IMR-90 (cell line): ENCODE results near the gene MAP3K5. TPM values are rescaled to one million over a fixed set of nuclear protein-coding genes. Genes with fewer than 3 reads are reported as not detected.

Source experiments
- ATAC-seq: fragments of 200-7000 bp; cut with Tn5 transposase; 2 replicates; pipeline ENCODE4 v1.9.1; 2020; ENCODE audit warnings: low read depth, mild to moderate bottlenecking, moderate library complexity
- BruUV-seq: library from RNA; stranded (reverse); fragments of 400-500 nt; replicated peaks from 2 replicates; lab custom pipeline; 2021; lab: Mats Ljungman, UMichigan
- CTCF ChIA-PET: fragments of 300-600 bp; formaldehyde crosslinking; extraction: SDS; loops from one replicate; lab custom pipeline; 2021; ENCODE audit warnings: antibody characterized with exemption; lab: Yijun Ruan, JAX
- POLR2A ChIA-PET: fragments of 300-600 bp; sonication (Branson Sonifier 250); formaldehyde crosslinking; loops from one replicate; lab custom pipeline; 2022; ENCODE audit warnings: antibody characterized with exemption; ENCODE audit not compliant: unreplicated experiment; lab: Charles Lee
- DNase-seq: peaks from one replicate; pipeline ENCODE4 v3.0.0; 2013
- H2AFZ ChIP-seq: replicated peaks from 2 replicates; pipeline ENCODE3; 2013; ENCODE audit warnings: low read length, mild to moderate bottlenecking; ENCODE audit not compliant: poor library complexity
- H2AK5ac ChIP-seq: 2 replicates; pipeline ENCODE4 v1.6.1; 2013; ENCODE audit warnings: low read depth, low read length, inconsistent platforms
- H2AK9ac ChIP-seq: replicated peaks from 2 replicates; pipeline ENCODE3; 2013; ENCODE audit warnings: mild to moderate bottlenecking, low read depth, low read length, moderate library complexity; ENCODE audit not compliant: poor library complexity
- H2BK120ac ChIP-seq: 2 replicates; pipeline ENCODE4 v1.6.1; 2013; ENCODE audit warnings: low read depth, low read length, inconsistent platforms
- H2BK15ac ChIP-seq: 3 replicates; pipeline ENCODE4 v1.6.1; 2013; ENCODE audit warnings: low read depth, low read length, inconsistent platforms
- H2BK20ac ChIP-seq: 2 replicates; pipeline ENCODE4 v1.6.1; 2013; ENCODE audit warnings: low read depth, mild to moderate bottlenecking, inconsistent platforms, low read length, moderate library complexity
- H2BK5ac ChIP-seq: 2 replicates; pipeline ENCODE4 v1.6.1; 2013; ENCODE audit warnings: mild to moderate bottlenecking, low read depth, low read length, inconsistent platforms; ENCODE audit not compliant: poor library complexity, severe bottlenecking
- H3K14ac ChIP-seq: replicated peaks from 2 replicates; pipeline ENCODE4 v1.6.1; 2013; ENCODE audit warnings: low read depth, low read length, inconsistent platforms
- H3K18ac ChIP-seq: 2 replicates; pipeline ENCODE4 v1.6.1; 2013; ENCODE audit warnings: low read depth, low read length, control low read depth
- H3K23ac ChIP-seq: 2 replicates; pipeline ENCODE4 v1.6.1; 2013; ENCODE audit warnings: low read depth, low read length, inconsistent platforms
- H3K27ac ChIP-seq: 2 replicates; pipeline ENCODE4 v1.5.1; 2013; ENCODE audit warnings: mild to moderate bottlenecking, control low read depth, low read length; ENCODE audit not compliant: insufficient read depth
- H3K27me3 ChIP-seq: 2 replicates; pipeline ENCODE4 v1.6.1; 2013; ENCODE audit warnings: low read length; ENCODE audit not compliant: control insufficient read depth, insufficient read depth
- H3K36me3 ChIP-seq: 2 replicates; pipeline ENCODE4 v1.6.1; 2013; ENCODE audit warnings: low read length, mixed read lengths; ENCODE audit not compliant: control insufficient read depth, insufficient read depth
- H3K4ac ChIP-seq: 2 replicates; pipeline ENCODE4 v1.6.1; 2013; ENCODE audit warnings: low read depth, low read length, inconsistent platforms
- H3K4me1 ChIP-seq: 2 replicates; pipeline ENCODE4 v1.6.1; 2013; ENCODE audit warnings: low read length, mixed read lengths; ENCODE audit not compliant: control insufficient read depth, insufficient read depth
- H3K4me2 ChIP-seq: 2 replicates; pipeline ENCODE4 v1.6.1; 2013; ENCODE audit warnings: low read depth, mild to moderate bottlenecking, control low read depth, low read length, moderate library complexity
- H3K4me3 ChIP-seq: 2 replicates; pipeline ENCODE4 v1.5.1; 2013; ENCODE audit warnings: low read depth, mild to moderate bottlenecking, control low read depth, low read length, moderate library complexity; ENCODE audit not compliant: insufficient read depth
- H3K56ac ChIP-seq: 2 replicates; pipeline ENCODE4 v1.6.1; 2013; ENCODE audit warnings: low read length, inconsistent platforms; ENCODE audit not compliant: insufficient read depth; ENCODE audit errors: extremely low read depth
- H3K79me1 ChIP-seq, 2 experiments: 2 replicates each; pipeline ENCODE4 v1.6.1; 2013; ENCODE audit warnings: low read length in 2 of 2, inconsistent platforms in 1 of 2, low read depth in 1 of 2
- H3K9ac ChIP-seq: 2 replicates; pipeline ENCODE4 v1.6.1; 2013; ENCODE audit warnings: low read depth, low read length, control low read depth
- H3K9me1 ChIP-seq: 2 replicates; pipeline ENCODE4 v1.6.1; 2013; ENCODE audit warnings: low read length, inconsistent platforms; ENCODE audit not compliant: insufficient read depth
- H3K9me3 ChIP-seq: 2 replicates; pipeline ENCODE4 v1.6.1; 2013; ENCODE audit warnings: low read length; ENCODE audit not compliant: control insufficient read depth, insufficient read depth
- H4K20me1 ChIP-seq: 2 replicates; pipeline ENCODE4 v1.6.1; 2013; ENCODE audit warnings: low read length, inconsistent platforms; ENCODE audit not compliant: insufficient read depth
- H4K5ac ChIP-seq: 2 replicates; pipeline ENCODE4 v1.6.1; 2013; ENCODE audit warnings: mild to moderate bottlenecking, low read depth, low read length, control low read depth
- H4K8ac ChIP-seq, 2 experiments: 2 replicates each; pipeline ENCODE4 v1.6.1; 2013; ENCODE audit warnings: low read depth in 2 of 2, low read length in 2 of 2, control low read depth in 1 of 2, inconsistent platforms in 1 of 2
- H4K91ac ChIP-seq: 2 replicates; pipeline ENCODE4 v1.6.1; 2013; ENCODE audit warnings: low read depth, low read length, inconsistent platforms; ENCODE audit not compliant: insufficient read depth
- CEBPB ChIP-seq: IDR thresholded peaks from 2 replicates; pipeline ENCODE4 v1.6.1; 2012; ENCODE audit warnings: low read depth, low read length, improper control_type of control experiment
- CHD1 ChIP-seq: IDR thresholded peaks from 2 replicates; pipeline ENCODE4 v1.6.1; 2012; ENCODE audit warnings: low read depth, low read length, improper control_type of control experiment
- FOS ChIP-seq: fragments of 150-350 bp; IDR thresholded peaks from 2 replicates; pipeline ENCODE4 v1.6.1; 2016; ENCODE audit warnings: low read depth, low read length
- MAZ ChIP-seq: IDR thresholded peaks from 2 replicates; pipeline ENCODE4 v1.6.1; 2012; ENCODE audit warnings: low read depth, mild to moderate bottlenecking, low read length, improper control_type of control experiment, moderate library complexity, borderline replicate concordance
- NFE2L2 ChIP-seq: fragments of 150-350 bp; IDR thresholded peaks from 2 replicates; pipeline ENCODE4 v1.6.1; 2016; ENCODE audit warnings: low read depth, mild to moderate bottlenecking, low read length
- RAD21 ChIP-seq: IDR thresholded peaks from 2 replicates; pipeline ENCODE4 v1.6.1; 2012; ENCODE audit warnings: low read length, improper control_type of control experiment
- RCOR1 ChIP-seq: IDR thresholded peaks from 2 replicates; pipeline ENCODE4 v1.6.1; 2012; ENCODE audit warnings: mild to moderate bottlenecking, low read length, improper control_type of control experiment; ENCODE audit not compliant: insufficient replicate concordance
- RFX5 ChIP-seq: IDR thresholded peaks from 2 replicates; pipeline ENCODE4 v1.8.0; 2012; ENCODE audit warnings: low read depth, mild to moderate bottlenecking, low read length, moderate library complexity
- WGBS, 2 experiments: methylation state at CpG; one replicate each; pipeline versions ENCODE4 v1.1.5 to v1.1.7; 2013; ENCODE audit warnings: missing lambda C conversion rate in 2 of 2; ENCODE audit not compliant: insufficient read length in 1 of 2; ENCODE audit errors: extremely low coverage in 2 of 2; 5-methylcytosine and 5-hydroxymethylcytosine counted together
- dilution Hi-C: fragments of 300-500 bp; cut with HindIII; formaldehyde crosslinking; loops from one replicate; pipeline ENCODE4 v1.14.3; 2018; ENCODE audit warnings: low sequenced_read_pairs; ENCODE audit not compliant: unreplicated experiment
- in situ Hi-C: fragments of 300-500 bp; cut with MboI; formaldehyde crosslinking; loops from 3 replicates; pipeline ENCODE4 v1.14.3; 2019; ENCODE audit warnings: low sequenced_read_pairs, inconsistent platforms, mixed read lengths
- intact Hi-C: fragments of 100-400 bp; cut with micrococcal nuclease; formaldehyde crosslinking; loops from 2 replicates; pipeline ENCODE4 v1.10.0; 2022
- polyA plus RNA-seq, 3 experiments: library from polyadenylated mRNA; depleted of rRNA; stranded (reverse); fragments of >200 nt; gene quantifications; 2 replicates each; pipeline ENCODE4 v1.2.3, GENCODE V29; 2012; ENCODE audit warnings: low replicate concordance in 1 of 3
- total RNA-seq: library from RNA; depleted of rRNA; stranded (reverse); fragments of >200 nt; gene quantifications from 2 replicates; pipeline ENCODE4 v1.2.3, GENCODE V29; 2012
- TF ChIP-seq, protein P1 (sequence below): fragments of 150-350 bp; IDR thresholded peaks from 2 replicates; pipeline ENCODE4 v1.6.1; 2016; ENCODE audit warnings: low read depth, mild to moderate bottlenecking, low read length, moderate library complexity, borderline replicate concordance
- TF ChIP-seq, protein P2 (sequence below): conservative IDR thresholded peaks from 2 replicates; pipeline ENCODE4 v1.5.1; 2012; ENCODE audit warnings: mild to moderate bottlenecking, low read depth, low read length, improper control_type of control experiment

Gene MAP3K5
- total and polyA plus RNA-seq, 2 of the 4 experiments (the other 2 are of a cell fraction), result 5.4 to 17.6 TPM

DNA sequence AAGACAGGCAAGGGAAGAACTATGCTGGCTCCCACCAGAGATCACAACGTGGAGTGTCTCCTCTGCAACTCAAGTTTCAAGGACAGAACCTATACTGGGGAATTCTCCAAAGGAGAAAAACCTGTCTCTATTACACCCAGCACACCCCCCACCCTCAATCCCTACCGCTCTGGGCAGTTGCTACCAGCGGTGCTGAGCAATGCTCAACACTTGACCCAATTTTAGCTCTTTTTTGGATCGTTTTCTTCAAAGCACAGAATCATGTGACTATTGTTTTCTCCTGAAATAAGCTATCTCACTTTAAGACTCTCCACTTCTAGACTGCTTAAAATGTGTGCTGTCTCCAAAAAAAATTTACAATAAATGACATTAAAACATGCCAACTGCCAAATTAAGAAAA lies 265.3 kb downstream of the MAP3K5 start:
- Histone ChIP-seq H2AFZ (no peak overlapping the region), H3K23ac (no peak overlapping the region), H3K36me3 (no peaks in the 10 kb centered on the region), H4K91ac (no peak overlapping the region), H4K8ac (no peak overlapping the region), H3K79me1 (no peaks in the 10 kb centered on the region), H3K4me1 (no peaks in the 10 kb centered on the region; the same call in 1 of the 2 replicates), H3K4ac (no peak overlapping the region), H3K14ac (no peak overlapping the region), H3K9me1 (no peaks in the 10 kb centered on the region), H3K56ac (no peak overlapping the region), H3K4me3 (no peak overlapping the region), H2AK5ac (no peak overlapping the region), H3K4me2 (no peak overlapping the region), H3K27ac (no peak overlapping the region), H3K18ac (no peak overlapping the region), H4K20me1 (no peaks in the 10 kb centered on the region), H3K9me3 (no peaks in the 10 kb centered on the region), H3K27me3 (peaks cover 10% of the 10 kb centered on the region), H2BK15ac (no peak overlapping the region), H4K5ac (no peak overlapping the region), H2BK20ac (no peak overlapping the region), H2AK9ac (no peak overlapping the region), H3K9ac (no peak overlapping the region), H2BK120ac (no peak overlapping the region), H2BK5ac (no peak overlapping the region)
- 61% methylated on average over 2 of the region's 4 CpGs; no CpG with 5 or more reads in 1 of the 2 experiments for WGBS, 2 experiments
- intact Hi-C loops, result no loop called here
- ChIA-PET POLR2A (no interaction called here), CTCF (interaction anchor here (0.5 kb wide), 1 partner anchor 555 kb away, joined by 3 read pairs; no protein-coding TSS in a partner anchor)
- in situ Hi-C loops, result loop anchor here (25.0 kb wide), 1 partner anchor 1065 kb away; no protein-coding TSS in a partner anchor
- no peak for DNase-seq
- TF ChIP-seq MAZ (no peak), FOS (no peak), RCOR1 (no peak), CEBPB (no peak), CHD1 (no peak), RAD21 (no peak), NFE2L2 (no peak), RFX5 (no peak)
- TF ChIP-seq, protein P1, sequence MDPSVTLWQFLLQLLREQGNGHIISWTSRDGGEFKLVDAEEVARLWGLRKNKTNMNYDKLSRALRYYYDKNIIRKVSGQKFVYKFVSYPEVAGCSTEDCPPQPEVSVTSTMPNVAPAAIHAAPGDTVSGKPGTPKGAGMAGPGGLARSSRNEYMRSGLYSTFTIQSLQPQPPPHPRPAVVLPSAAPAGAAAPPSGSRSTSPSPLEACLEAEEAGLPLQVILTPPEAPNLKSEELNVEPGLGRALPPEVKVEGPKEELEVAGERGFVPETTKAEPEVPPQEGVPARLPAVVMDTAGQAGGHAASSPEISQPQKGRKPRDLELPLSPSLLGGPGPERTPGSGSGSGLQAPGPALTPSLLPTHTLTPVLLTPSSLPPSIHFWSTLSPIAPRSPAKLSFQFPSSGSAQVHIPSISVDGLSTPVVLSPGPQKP, result no peak
- TF ChIP-seq, protein P2, sequence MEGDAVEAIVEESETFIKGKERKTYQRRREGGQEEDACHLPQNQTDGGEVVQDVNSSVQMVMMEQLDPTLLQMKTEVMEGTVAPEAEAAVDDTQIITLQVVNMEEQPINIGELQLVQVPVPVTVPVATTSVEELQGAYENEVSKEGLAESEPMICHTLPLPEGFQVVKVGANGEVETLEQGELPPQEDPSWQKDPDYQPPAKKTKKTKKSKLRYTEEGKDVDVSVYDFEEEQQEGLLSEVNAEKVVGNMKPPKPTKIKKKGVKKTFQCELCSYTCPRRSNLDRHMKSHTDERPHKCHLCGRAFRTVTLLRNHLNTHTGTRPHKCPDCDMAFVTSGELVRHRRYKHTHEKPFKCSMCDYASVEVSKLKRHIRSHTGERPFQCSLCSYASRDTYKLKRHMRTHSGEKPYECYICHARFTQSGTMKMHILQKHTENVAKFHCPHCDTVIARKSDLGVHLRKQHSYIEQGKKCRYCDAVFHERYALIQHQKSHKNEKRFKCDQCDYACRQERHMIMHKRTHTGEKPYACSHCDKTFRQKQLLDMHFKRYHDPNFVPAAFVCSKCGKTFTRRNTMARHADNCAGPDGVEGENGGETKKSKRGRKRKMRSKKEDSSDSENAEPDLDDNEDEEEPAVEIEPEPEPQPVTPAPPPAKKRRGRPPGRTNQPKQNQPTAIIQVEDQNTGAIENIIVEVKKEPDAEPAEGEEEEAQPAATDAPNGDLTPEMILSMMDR, result no peak
- no TSS peak for BruUV-seq
- ATAC-seq, result no peak
- dilution Hi-C loops, result no loop called here
